Loucy (cell line): ENCODE data around the gene LIMS1.
"Not testable (repeated sequence)": the region's sequence is repeated elsewhere in the genome, so short reads cannot be mapped to it uniquely, and the experiment has no call there.

Experiments
- H2AFZ ChIP-seq: fragments of 200-600 bp; sonication (generic); 2 replicates; pipeline ENCODE4 v1.6.0; 2016; ENCODE audit warnings: antibody characterized with exemption, mild to moderate bottlenecking, low read length, moderate library complexity
- H3F3A ChIP-seq: fragments of 200-600 bp; 2 replicates; pipeline ENCODE4 v1.6.0; 2016; ENCODE audit warnings: antibody characterized with exemption, low read depth, mild to moderate bottlenecking
- H3K27me3 ChIP-seq: fragments of 200-600 bp; sonication (generic); 2 replicates; pipeline ENCODE4 v1.6.1; 2014; ENCODE audit warnings: low read length, mild to moderate bottlenecking; ENCODE audit not compliant: insufficient read depth, poor library complexity, severe bottlenecking
- H3K36me3 ChIP-seq: fragments of 200-600 bp; sonication (generic); 2 replicates; pipeline ENCODE4 v1.6.1; 2016; ENCODE audit warnings: low read length; ENCODE audit not compliant: insufficient read depth
- H3K4me1 ChIP-seq: fragments of 200-600 bp; sonication (generic); 2 replicates; pipeline ENCODE4 v1.5.1; 2014; ENCODE audit warnings: low read length, mild to moderate bottlenecking; ENCODE audit not compliant: insufficient read depth, poor library complexity, severe bottlenecking
- H3K4me2 ChIP-seq: fragments of 200-600 bp; sonication (generic); 2 replicates; pipeline ENCODE4 v1.6.0; 2014; ENCODE audit warnings: antibody characterized with exemption, low read length, low read depth, mild to moderate bottlenecking; ENCODE audit not compliant: poor library complexity, severe bottlenecking
- H3K4me3 ChIP-seq: fragments of 200-600 bp; sonication (generic); 2 replicates; pipeline ENCODE4 v1.5.1; 2014; ENCODE audit warnings: low read length, mild to moderate bottlenecking, mixed read lengths; ENCODE audit not compliant: poor library complexity, severe bottlenecking
- H3K79me2 ChIP-seq: fragments of 200-600 bp; sonication (generic); 2 replicates; pipeline ENCODE4 v1.6.1; 2014; ENCODE audit warnings: low read length; ENCODE audit not compliant: insufficient read depth
- H3K9ac ChIP-seq: fragments of 200-600 bp; sonication (generic); 2 replicates; pipeline ENCODE4 v1.6.0; 2014; ENCODE audit warnings: mild to moderate bottlenecking, low read depth, low read length, moderate library complexity; ENCODE audit not compliant: poor library complexity, severe bottlenecking
- H3K9me2 ChIP-seq: fragments of 200-600 bp; sonication (generic); replicated peaks from 2 replicates; pipeline ENCODE4 v1.6.1; 2016; ENCODE audit warnings: low read depth, low read length, mixed read lengths
- H3K9me3 ChIP-seq: fragments of 200-600 bp; sonication (generic); 2 replicates; pipeline ENCODE4 v1.6.1; 2014; ENCODE audit warnings: mild to moderate bottlenecking, antibody characterized with exemption, low read length, low read depth; ENCODE audit not compliant: insufficient read depth
- H4K20me1 ChIP-seq: fragments of 200-600 bp; sonication (generic); 2 replicates; pipeline ENCODE4 v1.6.0; 2014; ENCODE audit warnings: antibody characterized with exemption, low read length, mild to moderate bottlenecking; ENCODE audit not compliant: insufficient read depth, poor library complexity, severe bottlenecking

LIMS1 gene

DNA sequence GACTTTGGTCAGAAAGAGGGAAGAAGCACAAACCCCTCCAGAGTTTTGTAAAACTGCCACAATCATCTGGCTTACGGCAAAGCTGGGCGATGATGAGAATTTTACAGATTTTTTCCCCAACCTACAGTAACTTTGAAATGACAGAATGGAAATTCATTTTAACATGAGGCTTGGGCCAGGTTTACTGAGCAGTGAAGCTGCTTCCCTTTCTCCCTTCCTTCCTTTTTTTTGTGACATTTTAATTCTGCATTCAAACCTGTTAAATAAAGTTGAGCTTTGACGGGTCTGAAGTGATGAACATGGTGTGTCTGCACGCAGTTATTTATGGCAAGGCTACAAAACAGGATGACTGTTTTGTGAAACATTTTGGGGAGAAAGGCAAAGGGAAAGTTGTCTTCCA, 123.2 kb downstream of the LIMS1 start:
- H2AFZ ChIP-seq, H3K9me3 ChIP-seq, H3K9me2 ChIP-seq, H3K4me2 ChIP-seq, H3K27me3 ChIP-seq, H3F3A ChIP-seq, H3K36me3 ChIP-seq, H3K4me3 ChIP-seq, H4K20me1 ChIP-seq, H3K9ac ChIP-seq: not testable (repeated sequence)
- Histone ChIP-seq H3K79me2 (peaks cover 36% of the 10 kb centered on the region; the same call in 1 of the 2 replicates), H3K4me1 (peaks cover 16% of the 10 kb centered on the region)

DNA sequence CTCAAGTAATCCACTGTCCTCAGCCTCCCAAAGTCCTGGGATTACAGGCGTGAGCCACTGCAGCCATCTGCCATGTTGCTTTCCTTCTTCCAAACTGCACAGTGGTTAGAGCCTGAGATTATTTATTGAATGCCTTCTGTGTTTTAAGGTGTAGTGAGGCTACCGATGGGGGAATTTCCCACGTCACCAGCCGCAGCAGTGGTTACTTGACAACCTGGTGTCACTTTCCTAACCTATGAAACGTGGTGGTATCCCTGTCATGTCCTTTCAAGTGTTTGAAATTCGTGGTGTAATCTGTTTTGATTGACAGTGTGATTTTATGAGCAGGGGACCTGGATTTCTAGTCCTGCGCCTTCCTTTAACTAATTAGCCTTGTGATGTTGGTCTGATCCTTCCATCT, 124.3 kb downstream of the LIMS1 start:
- not testable (repeated sequence) for H4K20me1 ChIP-seq, H2AFZ ChIP-seq, H3K9me3 ChIP-seq, H3K4me3 ChIP-seq, H3K27me3 ChIP-seq, H3K4me2 ChIP-seq, H3K9me2 ChIP-seq, H3K9ac ChIP-seq, H3F3A ChIP-seq
- peaks cover 17% of the 10 kb centered on the region for H3K4me1 ChIP-seq
- peaks cover 37% of the 10 kb centered on the region for H3K79me2 ChIP-seq
- H3K36me3 ChIP-seq = peaks cover 13% of the 10 kb centered on the region; the same call in 1 of the 2 replicates

DNA sequence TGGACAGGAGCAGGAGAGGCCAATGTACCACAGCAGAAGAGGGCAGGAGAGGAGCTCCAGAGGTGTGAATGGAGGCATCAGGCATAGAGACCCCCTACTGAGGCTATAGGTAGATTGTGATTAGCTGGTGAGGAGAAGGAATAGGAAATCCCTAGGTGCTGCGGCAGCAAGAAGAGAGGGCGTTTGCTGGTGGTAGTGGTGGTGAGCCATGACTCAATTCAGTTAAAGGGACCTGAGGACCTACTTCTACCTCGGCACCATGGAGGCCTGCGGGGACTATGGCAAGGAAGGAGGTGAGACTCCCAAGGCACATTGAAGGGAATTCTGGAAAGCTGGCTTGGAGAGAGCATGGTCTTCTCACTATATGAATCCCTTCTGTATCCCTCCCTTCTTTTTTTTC, 127.2 kb downstream of the LIMS1 start:
- H3K9me3 ChIP-seq, H3K4me2 ChIP-seq, H2AFZ ChIP-seq, H3F3A ChIP-seq, H3K27me3 ChIP-seq, H3K9ac ChIP-seq, H3K4me3 ChIP-seq, H4K20me1 ChIP-seq, H3K9me2 ChIP-seq: not testable (repeated sequence)
- H3K79me2 ChIP-seq = peaks cover 28% of the 10 kb centered on the region
- H3K36me3 ChIP-seq = peaks cover 13% of the 10 kb centered on the region; the same call in 1 of the 2 replicates
- H3K4me1 ChIP-seq = peaks cover 15% of the 10 kb centered on the region

GRCh38 chr2:108662207-108662612, 127.9 kb downstream of the LIMS1 start:
- not testable (repeated sequence) for H3K4me3 ChIP-seq, H3K27me3 ChIP-seq, H4K20me1 ChIP-seq, H2AFZ ChIP-seq, H3F3A ChIP-seq, H3K9me3 ChIP-seq, H3K9me2 ChIP-seq, H3K9ac ChIP-seq
- Histone ChIP-seq H3K4me1 (peaks cover 15% of the 10 kb centered on the region), H3K36me3 (peaks cover 13% of the 10 kb centered on the region; the same call in 1 of the 2 replicates), H3K4me2 (peak overlapping the region; percentile 37), H3K79me2 (peaks cover 27% of the 10 kb centered on the region)

DNA sequence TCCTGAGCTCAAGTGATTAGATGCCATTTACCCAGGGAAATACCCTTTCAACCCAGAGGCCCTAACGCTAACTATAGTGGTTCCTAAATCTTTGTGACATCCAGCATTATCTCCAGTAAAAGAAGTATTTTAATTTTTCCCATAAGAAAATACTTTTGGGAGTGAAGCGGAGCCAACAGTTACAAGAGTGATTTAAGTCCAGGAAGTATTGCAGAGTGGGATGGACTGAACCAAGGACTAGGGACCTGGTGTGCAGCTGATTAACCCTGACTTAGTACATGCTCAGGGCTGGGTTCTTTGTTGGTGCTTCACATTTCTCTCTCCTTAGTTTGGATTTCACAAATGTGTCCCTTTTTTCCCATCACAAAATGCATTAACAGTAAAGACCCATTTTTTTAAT, 129.1 kb downstream of the LIMS1 start:
- peaks cover 15% of the 10 kb centered on the region for H3K4me1 ChIP-seq
- H3K4me3 ChIP-seq, H3K9me2 ChIP-seq, H4K20me1 ChIP-seq, H3K9ac ChIP-seq, H3K9me3 ChIP-seq, H3K4me2 ChIP-seq, H3F3A ChIP-seq, H2AFZ ChIP-seq, H3K27me3 ChIP-seq: not testable (repeated sequence)
- H3K36me3 ChIP-seq = peaks cover 17% of the 10 kb centered on the region; the same call in 1 of the 2 replicates
- H3K79me2 ChIP-seq = peaks cover 27% of the 10 kb centered on the region

GRCh38 chr2:108664089-108664488, 129.8 kb downstream of the LIMS1 start:
- H3K79me2 ChIP-seq = peaks cover 27% of the 10 kb centered on the region
- not testable (repeated sequence) for H3F3A ChIP-seq, H3K9me2 ChIP-seq, H3K9ac ChIP-seq, H3K4me3 ChIP-seq, H3K4me2 ChIP-seq, H3K9me3 ChIP-seq, H4K20me1 ChIP-seq, H2AFZ ChIP-seq, H3K27me3 ChIP-seq
- H3K4me1 ChIP-seq = peaks cover 15% of the 10 kb centered on the region
- peaks cover 24% of the 10 kb centered on the region; the same call in 1 of the 2 replicates for H3K36me3 ChIP-seq

DNA sequence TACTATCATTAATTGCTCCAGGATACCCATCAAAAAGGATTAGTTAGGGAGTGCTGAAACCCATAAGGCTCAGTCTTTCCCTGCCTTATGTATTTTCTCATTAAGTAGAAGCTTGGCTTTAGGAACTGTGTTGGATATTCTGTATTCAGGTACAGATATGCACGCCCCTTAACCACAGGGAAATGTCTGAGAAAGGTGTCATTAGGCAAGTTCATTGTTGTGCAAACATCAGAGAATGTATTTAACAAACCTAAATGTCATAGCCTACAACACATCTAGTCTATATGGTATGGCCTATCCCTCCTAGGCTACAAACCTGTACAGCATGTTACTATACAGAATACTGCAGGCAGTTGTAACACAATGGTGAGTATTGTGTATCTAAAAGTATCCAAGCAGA, 130.7 kb downstream of the LIMS1 start:
- not testable (repeated sequence) for H3K9me2 ChIP-seq, H3K9me3 ChIP-seq, H3K4me2 ChIP-seq, H3K9ac ChIP-seq, H3K4me3 ChIP-seq, H3F3A ChIP-seq, H2AFZ ChIP-seq, H3K27me3 ChIP-seq, H4K20me1 ChIP-seq
- H3K4me1 ChIP-seq = peaks cover 15% of the 10 kb centered on the region
- peaks cover 27% of the 10 kb centered on the region for H3K79me2 ChIP-seq
- peaks cover 24% of the 10 kb centered on the region; the same call in 1 of the 2 replicates for H3K36me3 ChIP-seq
